ENCODE measurements around the gene SLC38A10. TPM values are rescaled to one million over a fixed set of nuclear protein-coding genes. Genes with fewer than 3 reads are reported as not detected.
"Not testable (repeated sequence)": the region's sequence is repeated elsewhere in the genome, so short reads cannot be mapped to it uniquely, and the experiment has no call there.

SLC38A10 gene
- polyA plus RNA-seq, 4 donors = 48.4 to 107 (median 79.2) TPM

DNA sequence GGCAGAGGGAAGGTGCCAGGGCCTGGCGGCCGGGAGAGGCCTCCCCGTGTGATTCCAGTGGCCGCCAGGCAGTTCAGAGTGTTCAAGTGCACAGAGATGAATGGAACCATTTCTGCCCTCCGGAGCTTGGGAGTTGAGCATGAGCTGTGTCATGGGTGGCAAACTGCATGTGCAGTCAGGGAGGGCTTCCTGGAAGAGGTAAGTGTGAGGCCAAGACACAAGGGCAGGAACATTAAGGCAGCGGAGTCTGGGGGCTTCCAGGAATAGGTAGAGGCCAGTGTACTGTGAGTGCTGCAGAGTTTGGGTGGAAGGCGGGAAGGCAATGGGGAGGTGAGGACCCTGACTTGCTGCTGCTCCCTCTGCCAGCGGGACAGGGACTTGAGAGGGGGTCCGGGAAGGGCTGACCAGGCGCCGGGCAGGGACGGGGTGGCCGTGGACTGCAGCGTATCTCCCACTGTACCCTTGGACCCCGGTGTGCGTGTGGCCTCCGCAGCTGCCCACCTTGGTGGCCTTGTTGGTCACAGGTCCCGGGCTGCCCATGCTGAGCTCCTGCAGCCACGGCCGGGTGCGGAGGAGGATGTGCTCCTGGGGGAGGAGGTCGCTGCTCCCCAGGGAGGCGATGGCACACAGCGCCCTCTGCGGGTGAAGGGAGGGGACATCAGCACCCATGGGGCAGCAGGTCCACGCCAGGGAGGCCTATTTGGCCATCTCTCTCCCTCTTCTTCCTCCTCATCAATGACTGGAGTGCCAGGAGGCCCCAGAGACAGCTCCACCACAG, 64.9 kb downstream of the SLC38A10 start:
- Histone ChIP-seq H3K4me3 (ENCODE audit: low read depth in 1 of 3, low read length in 3 of 3) (no peak overlapping the region), H3K27ac (ENCODE audit: low read depth in 1 of 3, low read length in 2 of 3) (no peak overlapping the region), H3K27me3 (ENCODE audit: control insufficient read depth in 3 of 3, insufficient read depth in 3 of 3, low read length in 3 of 3) (no peaks in the 10 kb centered on the region), H3K4me1 (ENCODE audit: control insufficient read depth in 3 of 3, insufficient read depth in 2 of 3, low read depth in 1 of 3, low read length in 2 of 3) (no peaks in the 10 kb centered on the region), H3K36me3 (ENCODE audit: control insufficient read depth in 3 of 3, insufficient read depth in 2 of 3, low read depth in 1 of 3, low read length in 3 of 3) (peaks cover 4 to 66% (median 6%) of the 10 kb centered on the region in 3 donors), H3K9me3 (ENCODE audit: control insufficient read depth in 2 of 2, insufficient read depth in 1 of 2, low read depth in 1 of 2, low read length in 1 of 2) (peaks cover 0 to 2% of the 10 kb centered on the region in 2 donors)
- DNase-seq = no peak
- no peak for FAIRE-seq
- 90 to 94% (median 93%) methylated on average over 14 to 26 of the region's 26 CpGs for WGBS, 3 donors

DNA sequence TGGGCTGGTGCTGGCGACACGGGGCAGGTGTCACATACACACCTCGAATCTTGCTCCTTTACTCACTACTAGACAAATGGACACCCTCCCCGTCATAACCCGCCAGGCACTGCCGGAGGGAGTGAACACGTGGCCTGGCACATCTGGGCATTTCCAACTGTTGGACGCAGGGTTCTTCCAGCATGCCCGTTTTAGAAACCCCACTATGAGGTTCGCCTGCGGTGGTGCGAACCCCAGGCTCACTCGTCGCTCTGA, 65.5 kb downstream of the SLC38A10 start:
- Histone ChIP-seq H3K9me3 (ENCODE audit: control insufficient read depth in 2 of 2, insufficient read depth in 1 of 2, low read depth in 1 of 2, low read length in 1 of 2) (peaks cover 0 to 2% of the 10 kb centered on the region in 2 donors), H3K27ac (ENCODE audit: low read depth in 1 of 3, low read length in 2 of 3) (no peak overlapping the region), H3K27me3 (ENCODE audit: control insufficient read depth in 3 of 3, insufficient read depth in 3 of 3, low read length in 3 of 3) (no peaks in the 10 kb centered on the region), H3K36me3 (ENCODE audit: control insufficient read depth in 3 of 3, insufficient read depth in 2 of 3, low read depth in 1 of 3, low read length in 3 of 3) (peaks cover 4 to 63% (median 6%) of the 10 kb centered on the region in 3 donors), H3K4me1 (ENCODE audit: control insufficient read depth in 3 of 3, insufficient read depth in 2 of 3, low read depth in 1 of 3, low read length in 2 of 3) (no peaks in the 10 kb centered on the region), H3K4me3 (ENCODE audit: low read depth in 1 of 3, low read length in 3 of 3) (no peak overlapping the region)
- WGBS, 3 donors = 91 to 94% (median 94%) methylated on average over 14 of the region's 14 CpGs
- no peak for FAIRE-seq
- no peak for DNase-seq

DNA sequence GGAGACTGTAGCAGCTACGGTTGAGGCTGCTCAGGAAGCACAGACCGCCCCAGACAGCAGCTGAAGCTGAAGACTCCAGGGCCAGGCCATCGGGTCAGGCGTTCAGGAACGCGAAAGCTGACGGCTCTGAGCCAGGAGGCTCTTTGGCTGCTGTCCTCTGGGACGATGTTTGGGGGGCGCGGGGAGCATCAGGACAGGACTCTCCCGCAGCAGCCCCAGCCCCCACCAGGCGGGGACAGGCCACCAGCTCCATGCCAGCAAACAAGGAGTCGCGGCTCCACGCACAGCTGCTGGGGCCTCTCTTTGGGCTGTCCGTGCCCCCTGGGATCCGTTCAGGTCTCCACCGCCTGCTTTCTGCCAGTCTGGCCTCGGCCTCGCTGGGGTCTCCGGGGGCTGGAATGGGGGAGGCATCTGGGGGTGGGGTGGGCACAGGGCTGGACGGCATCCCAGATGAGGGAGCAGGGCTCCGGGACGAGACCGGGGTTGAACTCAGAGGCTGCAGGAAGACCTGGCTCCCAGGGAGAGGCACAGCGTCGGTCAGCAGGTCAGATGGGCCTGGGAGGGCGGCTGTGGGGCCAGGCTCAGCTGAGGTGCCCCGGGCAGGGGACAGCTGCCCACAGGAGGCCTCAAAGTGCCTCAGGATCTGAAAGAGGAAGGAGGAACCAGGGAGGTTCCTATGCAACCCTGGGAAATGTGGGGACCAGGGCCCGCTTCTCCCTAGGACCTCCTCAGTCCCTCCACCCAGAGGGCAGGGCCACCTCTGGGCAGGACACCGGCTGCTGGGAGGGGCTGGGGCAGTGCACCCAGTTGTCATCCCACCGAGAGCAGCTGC, 66.1 kb downstream of the SLC38A10 start:
- no peak for DNase-seq
- WGBS, 3 donors = 86 to 93% (median 92%) methylated on average over 32 of the region's 32 CpGs
- H3K27ac ChIP-seq (ENCODE audit: low read depth in 1 of 3, low read length in 2 of 3) = peak overlapping the region in 1 of 3 donors; percentile 33
- peaks cover 4 to 57% (median 6%) of the 10 kb centered on the region in 3 donors for H3K36me3 ChIP-seq (ENCODE audit: control insufficient read depth in 3 of 3, insufficient read depth in 2 of 3, low read depth in 1 of 3, low read length in 3 of 3)
- no peak for FAIRE-seq
- H3K4me1 ChIP-seq (ENCODE audit: control insufficient read depth in 3 of 3, insufficient read depth in 2 of 3, low read depth in 1 of 3, low read length in 2 of 3) = no peaks in the 10 kb centered on the region
- H3K9me3 ChIP-seq (ENCODE audit: control insufficient read depth in 2 of 2, insufficient read depth in 1 of 2, low read depth in 1 of 2, low read length in 1 of 2) = peaks cover 0 to 2% of the 10 kb centered on the region in 2 donors
- H3K27me3 ChIP-seq (ENCODE audit: control insufficient read depth in 3 of 3, insufficient read depth in 3 of 3, low read length in 3 of 3) = peaks cover 0 to 2% (median 0%) of the 10 kb centered on the region in 3 donors
- no peak overlapping the region for H3K4me3 ChIP-seq (ENCODE audit: low read depth in 1 of 3, low read length in 3 of 3)

DNA sequence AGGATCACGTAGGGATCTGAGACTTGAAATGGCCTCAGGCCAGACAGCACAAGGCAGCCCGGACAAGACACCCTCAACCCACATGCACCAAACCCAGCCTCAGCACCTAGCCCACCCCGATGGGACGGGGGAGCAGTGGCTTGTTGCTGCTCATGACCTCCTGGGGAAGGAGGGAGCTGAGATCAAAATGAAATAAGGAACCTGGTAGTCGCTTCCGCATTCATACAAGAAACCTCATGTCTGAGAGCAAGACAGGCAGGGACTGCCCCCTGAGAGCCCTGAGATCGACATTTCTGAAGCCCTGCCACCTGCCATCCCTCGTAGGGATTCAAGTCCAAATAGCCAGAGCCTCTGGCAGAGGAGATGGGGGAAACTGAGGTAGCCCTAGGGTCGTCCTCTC, 66.7 kb downstream of the SLC38A10 start:
- 73 to 77% (median 73%) methylated on average over 9 of the region's 9 CpGs for WGBS, 3 donors
- no peak for FAIRE-seq
- H3K9me3 ChIP-seq (ENCODE audit: control insufficient read depth in 2 of 2, insufficient read depth in 1 of 2, low read depth in 1 of 2, low read length in 1 of 2) = peaks cover 0 to 2% of the 10 kb centered on the region in 2 donors
- H3K27ac ChIP-seq (ENCODE audit: low read depth in 1 of 3, low read length in 2 of 3) = peak overlapping the region in 1 of 3 donors; percentile 33
- peaks cover 0 to 7% (median 0%) of the 10 kb centered on the region in 3 donors for H3K27me3 ChIP-seq (ENCODE audit: control insufficient read depth in 3 of 3, insufficient read depth in 3 of 3, low read length in 3 of 3)
- DNase-seq = no peak
- peaks cover 0 to 6% (median 0%) of the 10 kb centered on the region in 3 donors for H3K4me1 ChIP-seq (ENCODE audit: control insufficient read depth in 3 of 3, insufficient read depth in 2 of 3, low read depth in 1 of 3, low read length in 2 of 3)
- peaks cover 4 to 51% (median 4%) of the 10 kb centered on the region in 3 donors for H3K36me3 ChIP-seq (ENCODE audit: control insufficient read depth in 3 of 3, insufficient read depth in 2 of 3, low read depth in 1 of 3, low read length in 3 of 3)
- H3K4me3 ChIP-seq (ENCODE audit: low read depth in 1 of 3, low read length in 3 of 3) = no peak overlapping the region

DNA sequence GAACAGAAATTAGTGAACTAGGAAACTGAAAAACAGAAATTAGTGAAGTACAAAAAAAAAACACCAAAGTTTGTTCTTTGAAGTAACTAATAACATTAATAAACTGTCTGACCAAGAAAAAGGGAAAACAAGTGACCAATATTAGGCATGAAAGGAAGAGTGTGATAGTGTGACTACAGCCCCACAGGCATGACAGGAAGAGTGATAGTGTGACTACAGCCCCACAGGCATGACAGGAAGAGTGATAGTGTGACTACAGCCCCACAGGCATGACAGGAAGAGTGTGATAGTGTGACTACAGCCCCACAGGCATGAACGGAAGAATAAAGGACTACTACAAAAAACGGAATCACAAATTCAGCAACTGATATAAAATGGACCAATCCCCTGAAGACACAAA, 67.5 kb downstream of the SLC38A10 start:
- WGBS, 3 donors = 66 to 80% (median 80%) methylated on average over 2 of the region's 2 CpGs
- not testable (repeated sequence) for DNase-seq; FAIRE-seq; H3K9me3 ChIP-seq (ENCODE audit: control insufficient read depth in 2 of 2, insufficient read depth in 1 of 2, low read depth in 1 of 2, low read length in 1 of 2); H3K27me3 ChIP-seq (ENCODE audit: control insufficient read depth in 3 of 3, insufficient read depth in 3 of 3, low read length in 3 of 3); H3K27ac ChIP-seq (ENCODE audit: low read depth in 1 of 3, low read length in 2 of 3); H3K4me1 ChIP-seq (ENCODE audit: control insufficient read depth in 3 of 3, insufficient read depth in 2 of 3, low read depth in 1 of 3, low read length in 2 of 3); H3K4me3 ChIP-seq (ENCODE audit: low read depth in 1 of 3, low read length in 3 of 3)
- peaks cover 0 to 43% (median 0%) of the 10 kb centered on the region in 3 donors for H3K36me3 ChIP-seq (ENCODE audit: control insufficient read depth in 3 of 3, insufficient read depth in 2 of 3, low read depth in 1 of 3, low read length in 3 of 3)

DNA sequence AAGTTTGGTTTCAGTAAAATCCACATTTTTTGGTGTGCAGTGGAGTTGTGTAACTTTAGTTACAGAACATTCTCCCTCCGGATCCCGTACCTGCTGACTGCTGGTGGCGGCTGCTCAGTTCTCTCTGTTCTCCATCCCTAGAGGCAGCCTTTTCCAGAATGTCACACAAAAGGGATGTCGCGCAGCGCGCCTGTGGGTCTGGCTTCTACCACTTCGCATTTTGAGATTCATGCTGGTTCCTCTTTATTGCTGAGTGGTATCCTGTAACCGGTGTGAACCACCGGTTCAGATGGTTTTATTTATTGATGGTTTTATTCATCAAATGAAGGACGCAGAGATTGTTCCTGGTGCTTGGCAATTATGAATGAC, 71.4 kb downstream of the SLC38A10 start:
- Histone ChIP-seq H3K4me3 (ENCODE audit: low read depth in 1 of 3, low read length in 3 of 3) (no peak overlapping the region), H3K4me1 (ENCODE audit: control insufficient read depth in 3 of 3, insufficient read depth in 2 of 3, low read depth in 1 of 3, low read length in 2 of 3) (peaks cover 0 to 19% (median 0%) of the 10 kb centered on the region in 3 donors), H3K27me3 (ENCODE audit: control insufficient read depth in 3 of 3, insufficient read depth in 3 of 3, low read length in 3 of 3) (peaks cover 0 to 9% (median 0%) of the 10 kb centered on the region in 3 donors), H3K27ac (ENCODE audit: low read depth in 1 of 3, low read length in 2 of 3) (no peak overlapping the region), H3K36me3 (ENCODE audit: control insufficient read depth in 3 of 3, insufficient read depth in 2 of 3, low read depth in 1 of 3, low read length in 3 of 3) (peaks cover 0 to 20% (median 0%) of the 10 kb centered on the region in 3 donors), H3K9me3 (ENCODE audit: control insufficient read depth in 2 of 2, insufficient read depth in 1 of 2, low read depth in 1 of 2, low read length in 1 of 2) (peaks cover 0 to 2% of the 10 kb centered on the region in 2 donors)
- FAIRE-seq (no peak), DNase-seq (no peak)
- 23 to 49% (median 45%) methylated on average over 11 of the region's 11 CpGs for WGBS, 3 donors

DNA sequence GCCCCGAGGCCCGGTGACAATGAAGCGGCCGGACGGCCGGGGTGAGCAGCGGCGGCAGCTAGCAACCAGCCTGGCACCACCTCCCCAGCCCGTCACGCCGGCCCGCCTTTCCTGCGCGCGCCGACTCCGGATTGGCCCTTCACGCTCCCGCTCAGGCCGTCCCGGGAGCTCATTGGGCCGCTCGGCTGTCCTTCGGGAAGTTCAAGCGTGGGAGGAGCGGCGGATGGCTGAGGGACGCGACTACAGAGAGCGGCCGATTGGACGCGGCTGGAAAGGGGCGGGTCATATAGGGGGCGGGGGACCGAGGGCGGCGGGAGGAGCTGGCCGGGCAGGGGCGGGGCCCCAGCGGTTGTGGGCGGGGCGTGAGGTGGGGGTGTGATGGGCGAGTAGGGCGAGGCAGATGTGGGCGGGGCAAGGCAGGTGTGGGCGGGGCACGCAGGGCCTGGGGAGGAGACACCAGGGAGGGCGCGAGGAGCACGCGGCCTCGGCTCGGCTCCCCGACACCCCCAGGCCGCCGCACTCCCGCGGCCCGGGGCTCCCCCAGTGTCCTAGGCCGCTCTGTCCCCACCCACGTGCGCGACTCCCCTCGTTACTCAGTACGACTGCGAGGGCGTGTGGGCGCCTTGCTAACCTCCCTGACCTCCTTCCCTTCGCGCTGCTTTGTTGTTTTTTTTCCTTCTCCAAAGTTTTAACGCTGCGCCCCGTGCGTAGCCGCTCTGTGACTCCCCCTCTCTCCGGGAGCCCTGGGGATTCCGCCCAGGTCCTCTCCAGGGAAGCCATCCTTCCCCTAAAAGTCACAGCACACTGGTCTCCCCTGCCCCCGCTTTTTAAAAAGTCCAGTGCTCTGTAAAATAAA, 72.0 kb downstream of the SLC38A10 start, which contains the start of gene CEP131:
Gene CEP131 (minus strand): TSS at position 60 of the 856 bp plus-strand sequence. CDS start 2,909 bp downstream, outside the sequence.
- H3K36me3 ChIP-seq (ENCODE audit: control insufficient read depth in 3 of 3, insufficient read depth in 2 of 3, low read depth in 1 of 3, low read length in 3 of 3) = peaks cover 0 to 20% (median 0%) of the 10 kb centered on the region in 3 donors
- DNase-seq (peak; percentile 98 to 99), FAIRE-seq (no peak)
- H3K27me3 ChIP-seq (ENCODE audit: control insufficient read depth in 3 of 3, insufficient read depth in 3 of 3, low read length in 3 of 3) = peaks cover 0 to 9% (median 0%) of the 10 kb centered on the region in 3 donors
- H3K9me3 ChIP-seq (ENCODE audit: control insufficient read depth in 2 of 2, insufficient read depth in 1 of 2, low read depth in 1 of 2, low read length in 1 of 2) = peaks cover 0 to 2% of the 10 kb centered on the region in 2 donors
- H3K4me3 ChIP-seq (ENCODE audit: low read depth in 1 of 3, low read length in 3 of 3) = peak within 1 kb of the TSS; percentile 48 to 74 (median 60)
- H3K27ac ChIP-seq (ENCODE audit: low read depth in 1 of 3, low read length in 2 of 3) = peak within 1 kb of the TSS in 1 of 3 donors; percentile 42
- 1 to 2% (median 1%) methylated on average over 56 to 79 of the region's 79 CpGs for WGBS, 3 donors
- peaks cover 0 to 19% (median 0%) of the 10 kb centered on the region in 3 donors for H3K4me1 ChIP-seq (ENCODE audit: control insufficient read depth in 3 of 3, insufficient read depth in 2 of 3, low read depth in 1 of 3, low read length in 2 of 3)

DNA sequence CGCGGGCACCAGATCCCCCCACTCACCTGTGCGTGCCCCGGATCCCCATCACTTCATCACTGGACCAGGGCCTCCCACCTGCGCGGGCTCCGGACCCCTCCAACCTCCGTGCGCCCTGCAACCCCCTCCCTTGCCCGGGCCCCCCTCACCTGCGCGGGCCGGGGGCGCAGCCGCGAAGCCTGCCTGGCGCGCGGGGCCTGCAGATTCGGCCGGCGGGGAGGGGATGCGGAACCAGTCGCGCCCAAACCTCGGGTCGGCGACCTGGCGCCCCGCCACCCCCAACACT, 72.5 kb downstream of the SLC38A10 start:
- peaks cover 0 to 22% (median under 1%) of the 10 kb centered on the region in 3 donors for H3K36me3 ChIP-seq (ENCODE audit: control insufficient read depth in 3 of 3, insufficient read depth in 2 of 3, low read depth in 1 of 3, low read length in 3 of 3)
- H3K9me3 ChIP-seq (ENCODE audit: control insufficient read depth in 2 of 2, insufficient read depth in 1 of 2, low read depth in 1 of 2, low read length in 1 of 2) = peaks cover 0 to 2% of the 10 kb centered on the region in 2 donors
- H3K27ac ChIP-seq (ENCODE audit: low read depth in 1 of 3, low read length in 2 of 3) = no peak overlapping the region
- H3K4me1 ChIP-seq (ENCODE audit: control insufficient read depth in 3 of 3, insufficient read depth in 2 of 3, low read depth in 1 of 3, low read length in 2 of 3) = peaks cover 0 to 19% (median 0%) of the 10 kb centered on the region in 3 donors
- DNase-seq (no peak), FAIRE-seq (no peak)
- H3K4me3 ChIP-seq (ENCODE audit: low read depth in 1 of 3, low read length in 3 of 3) = peak overlapping the region; percentile 48 to 74 (median 60)
- H3K27me3 ChIP-seq (ENCODE audit: control insufficient read depth in 3 of 3, insufficient read depth in 3 of 3, low read length in 3 of 3) = peaks cover 0 to 9% (median 0%) of the 10 kb centered on the region in 3 donors
- WGBS, 3 donors = 0 to 1% (median 1%) methylated on average over 14 to 30 of the region's 30 CpGs
